ENCODE measurements around the gene MAPT.

DNA sequence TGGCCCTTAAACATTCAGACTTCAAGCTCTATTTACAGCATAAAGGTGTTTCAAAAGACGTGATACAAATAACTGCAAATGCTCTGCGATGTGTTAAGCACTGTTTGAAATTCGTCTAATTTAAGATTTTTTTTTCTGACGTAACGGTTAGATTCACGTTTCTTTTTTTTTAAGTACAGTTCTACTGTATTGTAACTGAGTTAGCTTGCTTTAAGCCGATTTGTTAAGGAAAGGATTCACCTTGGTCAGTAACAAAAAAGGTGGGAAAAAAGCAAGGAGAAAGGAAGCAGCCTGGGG is 681 bp upstream of the MAPT start:
- TF ChIP-seq, protein P1, sequence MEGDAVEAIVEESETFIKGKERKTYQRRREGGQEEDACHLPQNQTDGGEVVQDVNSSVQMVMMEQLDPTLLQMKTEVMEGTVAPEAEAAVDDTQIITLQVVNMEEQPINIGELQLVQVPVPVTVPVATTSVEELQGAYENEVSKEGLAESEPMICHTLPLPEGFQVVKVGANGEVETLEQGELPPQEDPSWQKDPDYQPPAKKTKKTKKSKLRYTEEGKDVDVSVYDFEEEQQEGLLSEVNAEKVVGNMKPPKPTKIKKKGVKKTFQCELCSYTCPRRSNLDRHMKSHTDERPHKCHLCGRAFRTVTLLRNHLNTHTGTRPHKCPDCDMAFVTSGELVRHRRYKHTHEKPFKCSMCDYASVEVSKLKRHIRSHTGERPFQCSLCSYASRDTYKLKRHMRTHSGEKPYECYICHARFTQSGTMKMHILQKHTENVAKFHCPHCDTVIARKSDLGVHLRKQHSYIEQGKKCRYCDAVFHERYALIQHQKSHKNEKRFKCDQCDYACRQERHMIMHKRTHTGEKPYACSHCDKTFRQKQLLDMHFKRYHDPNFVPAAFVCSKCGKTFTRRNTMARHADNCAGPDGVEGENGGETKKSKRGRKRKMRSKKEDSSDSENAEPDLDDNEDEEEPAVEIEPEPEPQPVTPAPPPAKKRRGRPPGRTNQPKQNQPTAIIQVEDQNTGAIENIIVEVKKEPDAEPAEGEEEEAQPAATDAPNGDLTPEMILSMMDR (IDR thresholded peaks at IDR 0.05; ENCODE audit: insufficient read depth, low read depth, low read length) = no peak
- TF ChIP-seq EZH2 (IDR thresholded peaks at IDR 0.05; ENCODE audit: insufficient read depth, low read length) = no peak

All from astrocyte (in vitro differentiated cells and primary cell).